ENCODE results near the gene SMARCA1.
"Not testable (repeated sequence)": the region's sequence is repeated elsewhere in the genome, so short reads cannot be mapped to it uniquely, and the experiment has no call there.

SMARCA1 gene

GRCh38 chrX:129523079-129523911 is at the start of gene SMARCA1:
Gene SMARCA1 (minus strand): TSS chrX:129523490. CDS start chrX:129523370, 120 bp downstream.
- no peak for TF ChIP-seq ZNF274 (IDR thresholded peaks at IDR 0.05; ENCODE audit: low read depth, low read length)
- peak within 1 kb of the TSS; percentile 56 for H3K4me3 ChIP-seq (ENCODE audit: low read length)

- TF ChIP-seq ZNF274 (IDR thresholded peaks at IDR 0.05; ENCODE audit: low read depth, low read length) = no peak
- no peak overlapping the region for H3K4me3 ChIP-seq (ENCODE audit: low read length)
Measured at GRCh38 chrX:129572422-129572821, 49.1 kb upstream of the SMARCA1 start.

DNA sequence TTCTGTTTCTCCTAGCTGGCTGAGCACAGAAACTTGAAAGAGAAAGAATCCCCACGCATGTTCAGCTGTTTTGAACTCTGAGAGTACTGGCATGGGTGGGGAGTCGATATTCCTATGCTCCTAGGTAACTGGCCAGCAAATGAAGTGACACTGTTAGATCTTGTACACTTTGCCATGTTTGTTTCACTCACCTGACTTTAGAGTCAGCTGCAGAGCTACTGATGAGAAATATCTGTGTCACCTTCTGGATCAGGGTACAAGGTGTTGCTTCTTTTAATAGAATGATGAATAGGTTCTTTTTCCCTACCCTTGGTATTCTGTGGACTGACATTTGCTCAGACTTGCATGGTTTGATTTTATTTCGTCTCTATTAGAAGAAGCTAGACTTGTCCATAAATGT is 45.1 kb upstream of the SMARCA1 start:
- TF ChIP-seq ZNF274 (IDR thresholded peaks at IDR 0.05; ENCODE audit: low read depth, low read length) = no peak
- no peak overlapping the region for H3K4me3 ChIP-seq (ENCODE audit: low read length)

DNA sequence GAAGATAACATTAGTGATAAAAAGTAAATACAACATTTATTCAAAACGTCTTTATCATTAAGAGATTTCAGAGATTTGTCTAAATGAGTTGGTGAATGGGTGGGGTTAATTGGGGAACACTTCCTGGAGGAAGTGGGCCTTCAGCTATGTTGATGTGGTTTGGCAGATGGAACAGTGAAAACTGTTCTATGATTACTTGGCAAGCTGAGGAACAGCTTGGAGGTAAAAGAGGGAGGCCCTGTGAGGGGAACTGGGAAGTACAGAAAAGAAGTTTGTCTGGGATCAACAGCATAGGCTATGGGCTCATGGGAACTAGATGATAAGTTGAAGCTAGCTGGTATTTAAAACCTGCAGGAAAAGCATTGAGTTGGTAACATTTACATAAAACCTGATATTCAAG is 42.8 kb upstream of the SMARCA1 start:
- no peak overlapping the region for H3K4me3 ChIP-seq (ENCODE audit: low read length)
- no peak for TF ChIP-seq ZNF274 (IDR thresholded peaks at IDR 0.05; ENCODE audit: low read depth, low read length)

- no peak overlapping the region for H3K4me3 ChIP-seq (ENCODE audit: low read length)
- no peak for TF ChIP-seq ZNF274 (IDR thresholded peaks at IDR 0.05; ENCODE audit: low read depth, low read length)
Measured at GRCh38 chrX:129565046-129565650, 41.9 kb upstream of the SMARCA1 start.

- H3K4me3 ChIP-seq (ENCODE audit: low read length) = not testable (repeated sequence)
Measured at GRCh38 chrX:129564345-129564744, 41.1 kb upstream of the SMARCA1 start.

- TF ChIP-seq ZNF274 (IDR thresholded peaks at IDR 0.05; ENCODE audit: low read depth, low read length) = no peak
- H3K4me3 ChIP-seq (ENCODE audit: low read length) = no peak overlapping the region
Measured at GRCh38 chrX:129561453-129561852, 38.2 kb upstream of the SMARCA1 start.

GRCh38 chrX:129559783-129560182 is 36.5 kb upstream of the SMARCA1 start:
- TF ChIP-seq ZNF274 (IDR thresholded peaks at IDR 0.05; ENCODE audit: low read depth, low read length) = no peak
- no peak overlapping the region for H3K4me3 ChIP-seq (ENCODE audit: low read length)

DNA sequence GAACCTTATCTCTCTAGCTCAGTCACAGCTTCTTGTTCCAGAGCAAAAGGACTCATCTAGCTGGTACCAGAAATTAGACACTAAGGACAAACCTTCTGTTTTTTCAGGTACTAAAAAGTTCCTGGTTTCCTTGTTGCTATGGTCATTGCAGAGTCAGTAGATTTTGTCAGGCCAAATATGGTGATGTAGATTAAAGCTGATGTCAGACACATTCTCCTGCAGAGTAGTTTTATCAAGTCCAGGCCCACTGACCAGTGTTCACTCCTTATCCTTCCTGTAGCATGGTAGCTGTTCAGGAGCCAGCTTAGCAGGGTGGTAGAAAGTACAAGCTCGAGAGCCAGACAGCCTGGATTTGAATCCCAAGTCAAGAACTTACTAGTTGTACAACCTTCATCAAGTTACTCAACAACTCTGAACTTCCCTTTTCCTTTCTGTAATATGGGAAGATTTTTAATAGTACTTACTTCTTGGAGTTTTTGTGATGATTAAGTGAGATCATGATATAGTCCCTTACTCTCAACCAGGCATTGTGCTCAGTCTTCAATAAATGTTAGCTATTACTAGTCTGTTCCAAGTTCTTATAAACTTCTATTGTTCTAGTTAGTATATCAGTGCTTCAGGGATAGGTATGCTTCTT is 34.7 kb upstream of the SMARCA1 start:
- H3K4me3 ChIP-seq (ENCODE audit: low read length) = no peak overlapping the region
- no peak for TF ChIP-seq ZNF274 (IDR thresholded peaks at IDR 0.05; ENCODE audit: low read depth, low read length)

DNA sequence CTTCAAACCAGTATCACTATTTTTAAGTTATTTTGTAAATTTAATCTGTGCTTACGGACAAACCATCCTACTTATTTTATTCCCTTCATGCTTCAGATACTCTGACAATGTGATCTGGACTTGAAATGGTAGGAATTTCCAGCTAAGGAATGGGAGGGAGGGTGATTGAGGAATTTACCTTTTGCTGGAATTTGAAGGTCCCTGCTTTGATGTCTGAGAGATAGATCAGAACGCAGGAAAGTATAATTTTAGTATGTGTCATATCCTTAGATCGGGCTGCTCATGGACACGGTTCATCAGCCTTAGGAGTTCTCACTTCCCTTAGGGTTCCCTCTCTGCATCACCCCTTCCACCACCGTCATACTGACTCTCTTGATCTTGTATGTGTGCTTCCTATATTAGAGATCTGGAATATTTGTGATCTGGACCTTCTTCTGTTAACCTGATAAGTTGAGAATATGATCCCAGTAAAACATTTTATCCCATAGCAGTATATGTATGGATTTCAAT is 33.6 kb upstream of the SMARCA1 start:
- H3K4me3 ChIP-seq (ENCODE audit: low read length) = no peak overlapping the region
- TF ChIP-seq ZNF274 (IDR thresholded peaks at IDR 0.05; ENCODE audit: low read depth, low read length) = no peak

DNA sequence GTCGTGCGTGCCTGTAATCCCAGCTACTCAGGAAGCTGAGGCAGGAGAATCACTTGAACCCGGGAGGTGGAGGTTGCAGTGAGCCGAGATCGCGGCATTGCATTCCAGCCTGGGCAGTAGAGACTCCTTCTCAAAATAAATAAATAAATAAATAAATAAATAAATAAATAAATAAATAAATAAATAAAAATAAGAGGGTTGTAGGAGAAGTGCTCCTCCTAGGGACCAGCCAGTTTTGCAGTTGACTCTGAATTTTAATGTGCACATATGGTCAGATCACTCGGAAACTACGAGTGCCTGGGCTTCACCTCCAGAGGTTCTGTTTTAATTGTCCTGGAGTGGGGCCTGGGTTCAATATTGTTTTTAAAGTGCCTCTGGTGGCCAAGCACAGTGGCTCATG is 31.5 kb upstream of the SMARCA1 start:
- not testable (repeated sequence) for H3K4me3 ChIP-seq (ENCODE audit: low read length)

GRCh38 chrX:129553619-129554288 is 30.5 kb upstream of the SMARCA1 start:
- no peak overlapping the region for H3K4me3 ChIP-seq (ENCODE audit: low read length)

GRCh38 chrX:129549124-129549523 is 25.8 kb upstream of the SMARCA1 start:
- no peak overlapping the region for H3K4me3 ChIP-seq (ENCODE audit: low read length)
- no peak for TF ChIP-seq ZNF274 (IDR thresholded peaks at IDR 0.05; ENCODE audit: low read depth, low read length)

More at GRCh38 chrX:129553619-129554288, 30.5 kb upstream of the SMARCA1 start:
- TF ChIP-seq ZNF274 (IDR thresholded peaks at IDR 0.05; ENCODE audit: low read depth, low read length) = no peak

- no peak for TF ChIP-seq ZNF274 (IDR thresholded peaks at IDR 0.05; ENCODE audit: low read depth, low read length)
- H3K4me3 ChIP-seq (ENCODE audit: low read length) = no peak overlapping the region
Measured at GRCh38 chrX:129545408-129545807, 22.1 kb upstream of the SMARCA1 start.

Measured in GM08714 (cell line).